HCEC 1CT (cell line): ENCODE results near the gene F11R.
"Not testable (repeated sequence)": the region's sequence is repeated elsewhere in the genome, so short reads cannot be mapped to it uniquely, and the experiment has no call there.

Source experiments
- DNase-seq: peaks from one replicate; pipeline ENCODE4 v3.0.0-alpha.2; 2017

The F11R gene

GRCh38 chr1:160956966-160957365 is 64.0 kb downstream of the F11R start:
- DNase-seq, result no peak

DNA sequence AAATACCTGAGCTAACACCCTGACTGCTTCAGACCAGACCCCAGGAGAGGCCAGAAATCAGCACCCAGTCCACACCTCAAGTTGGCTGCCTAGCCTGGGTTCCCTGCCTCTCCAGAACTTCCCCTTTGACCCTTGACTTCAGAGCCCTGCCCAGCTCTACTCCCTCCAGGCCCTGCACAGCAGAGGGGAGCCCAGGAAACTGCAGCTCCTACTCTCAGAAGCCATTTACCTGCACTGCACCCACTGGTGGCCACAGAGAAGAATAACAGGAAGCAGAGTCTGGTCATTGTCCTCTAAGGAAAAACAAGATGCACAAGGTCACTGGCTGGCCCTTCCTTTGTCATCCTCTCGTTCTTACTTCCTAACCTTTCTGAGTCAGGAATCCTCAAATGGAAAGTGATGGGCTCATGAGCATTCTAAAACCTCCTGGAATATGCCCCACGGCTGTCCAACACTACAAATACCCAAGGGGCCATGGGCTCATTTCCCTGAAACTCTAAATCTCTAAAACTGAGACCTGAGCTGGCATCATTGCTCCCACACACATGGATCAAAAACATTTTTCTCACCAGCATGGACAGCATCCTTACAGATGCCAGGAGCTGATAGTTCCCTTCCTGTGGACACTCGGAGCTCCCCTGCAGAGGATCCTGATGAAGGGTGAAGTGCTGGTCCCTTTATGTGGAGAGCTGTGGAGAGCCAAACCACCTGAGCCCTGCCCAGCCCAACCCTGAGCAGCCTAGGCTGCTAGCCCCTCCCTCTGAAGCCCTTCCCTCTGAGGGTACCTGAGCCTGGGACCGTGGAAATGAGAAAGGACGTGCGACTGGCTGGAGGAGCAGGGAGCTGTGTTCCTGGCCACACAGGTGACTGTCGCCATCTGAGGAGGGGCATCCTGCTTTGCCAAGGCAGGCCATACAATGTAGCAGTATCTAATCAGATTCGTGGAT is 66.5 kb downstream of the F11R start, which contains the start of gene ITLN2:
ITLN2 (minus strand) TSS at position 652 of the 947 bp plus-strand sequence; CDS start at position 584, 68 bp downstream.
- DNase-seq, result peak; percentile 34

GRCh38 chr1:160953030-160953429 is 67.9 kb downstream of the F11R start:
- no peak for DNase-seq

- DNase-seq, result no peak
Measured at GRCh38 chr1:160952129-160952510, 68.8 kb downstream of the F11R start.

DNA sequence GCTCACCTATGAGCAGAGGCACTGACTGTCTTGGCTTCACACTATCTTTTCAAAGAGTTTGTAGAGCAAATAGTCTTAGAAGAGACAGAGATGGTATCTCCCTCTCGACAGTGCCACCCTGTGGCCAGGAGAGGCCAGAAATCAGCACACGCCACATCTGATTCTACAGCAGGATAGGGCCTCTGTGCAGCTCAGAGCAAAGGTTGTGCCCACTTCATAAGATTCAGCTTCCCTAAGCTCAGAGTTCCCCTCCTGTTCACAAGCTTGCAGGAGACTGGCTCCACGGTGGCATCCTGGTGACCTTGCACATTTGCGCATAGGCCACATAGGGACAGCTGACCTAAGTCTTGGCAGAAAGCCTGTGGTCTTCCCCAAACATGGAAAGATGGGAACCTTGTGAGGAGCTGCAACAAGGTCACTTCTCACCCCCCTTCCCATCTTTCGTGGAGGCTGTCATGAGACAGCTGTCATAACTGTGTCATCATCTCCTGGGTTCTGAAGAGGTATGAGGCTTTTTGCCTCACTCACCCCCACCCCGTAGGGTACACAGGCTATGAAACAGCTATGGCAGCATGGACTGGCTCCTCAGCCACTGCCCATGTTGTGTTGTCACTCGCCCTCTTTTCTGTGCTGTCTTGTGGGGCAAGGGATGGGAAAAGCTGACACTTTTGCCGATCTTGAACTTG is 69.4 kb downstream of the F11R start:
- peak; percentile 33 for DNase-seq

GRCh38 chr1:160950657-160951056 is 70.3 kb downstream of the F11R start:
- no peak for DNase-seq

DNA sequence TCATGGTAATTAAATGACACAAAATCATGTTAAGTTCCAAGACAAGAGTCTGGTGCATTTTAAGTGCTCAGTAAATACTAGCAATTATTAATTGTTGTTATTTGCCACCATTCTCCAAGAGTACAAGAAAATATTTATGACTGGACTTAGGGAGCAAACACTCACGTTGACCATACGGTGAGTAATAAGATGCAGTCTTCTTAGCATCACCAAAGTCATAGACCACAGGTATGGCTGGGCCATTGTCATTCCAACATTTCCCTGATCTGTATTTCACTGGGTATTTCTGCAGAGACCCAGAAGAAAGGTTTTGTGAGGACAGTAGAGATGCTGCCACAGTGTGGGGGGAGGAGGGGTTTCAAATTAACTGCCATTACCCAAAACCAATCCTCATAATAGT is 71.1 kb downstream of the F11R start:
- DNase-seq, result no peak

- peak; percentile 15 for DNase-seq
Measured at GRCh38 chr1:160949216-160949880, 71.6 kb downstream of the F11R start.

DNA sequence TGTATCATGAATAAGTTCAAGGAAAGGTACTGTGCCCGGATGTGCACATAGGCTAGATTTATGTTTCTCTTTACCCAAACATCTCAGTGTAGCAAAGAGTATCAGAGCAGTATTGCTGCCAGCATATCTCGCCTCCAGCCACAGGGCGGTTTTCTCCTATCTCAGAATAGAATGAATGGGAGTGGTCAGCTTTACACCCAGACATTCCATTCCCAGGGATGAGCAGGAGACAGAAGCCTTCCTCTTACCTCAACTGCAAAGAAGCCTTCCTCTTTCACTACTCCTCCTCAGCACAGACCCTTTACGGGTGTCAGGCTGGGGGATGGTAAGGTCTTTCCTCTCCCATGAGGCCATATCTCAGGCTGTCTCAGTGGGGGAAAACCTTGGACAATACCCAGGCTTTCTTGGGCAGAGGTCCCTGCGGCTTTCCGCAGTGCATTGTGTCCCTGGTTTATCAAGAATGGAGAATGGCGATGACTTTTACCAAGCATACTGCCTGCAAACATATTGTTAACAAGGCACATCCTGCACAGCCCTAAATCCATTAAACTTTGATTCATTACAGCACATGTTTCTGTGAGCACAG is 73.7 kb downstream of the F11R start:
- not testable (repeated sequence) for DNase-seq

DNA sequence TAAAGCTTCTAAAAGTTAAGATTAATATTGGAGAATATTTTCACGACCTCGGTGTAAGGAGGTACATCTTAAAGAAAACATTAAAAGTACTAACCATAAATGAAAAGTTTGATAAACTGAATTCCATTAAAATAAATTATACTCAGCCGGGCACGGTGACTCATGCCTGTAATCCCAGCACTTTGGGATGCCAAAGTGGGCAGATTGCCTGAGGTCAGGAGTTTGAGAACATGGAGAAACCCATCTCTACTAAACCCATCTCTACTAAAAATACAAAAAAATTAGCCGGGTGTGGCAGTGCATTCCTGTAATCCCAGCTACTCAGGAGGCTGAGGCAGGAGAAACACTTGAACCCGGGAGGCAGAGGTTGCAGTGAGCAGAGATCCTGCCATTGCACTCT is 75.1 kb downstream of the F11R start:
- not testable (repeated sequence) for DNase-seq
